Neuronal stem cell (in vitro differentiated cells): ENCODE measurements around the gene RREB1.

Experiments
- DNase-seq: peaks from one replicate; pipeline ENCODE4 v3.0.0-alpha.2; 2013; ENCODE audit warnings: low spot score
- H2AFZ ChIP-seq: one replicate; pipeline ENCODE4 v1.6.1; 2013; ENCODE audit warnings: mild to moderate bottlenecking, low read length, inconsistent platforms
- H2AK5ac ChIP-seq: 2 replicates; pipeline ENCODE4 v1.6.1; 2013; ENCODE audit warnings: low read depth, mild to moderate bottlenecking, inconsistent platforms, low read length, moderate library complexity, mixed read lengths
- H2BK120ac ChIP-seq: 2 replicates; pipeline ENCODE4 v1.6.1; 2013; ENCODE audit warnings: low read depth, mild to moderate bottlenecking, inconsistent platforms, low read length, moderate library complexity, mixed read lengths
- H2BK12ac ChIP-seq: one replicate; pipeline ENCODE4 v1.6.1; 2013; ENCODE audit warnings: low read length, inconsistent platforms
- H2BK15ac ChIP-seq: 2 replicates; pipeline ENCODE4 v1.6.1; 2013; ENCODE audit warnings: mild to moderate bottlenecking, low read length, inconsistent platforms, mixed read lengths
- H2BK5ac ChIP-seq: one replicate; pipeline ENCODE4 v1.6.1; 2013; ENCODE audit warnings: inconsistent platforms, mild to moderate bottlenecking, low read length, moderate library complexity
- H3K14ac ChIP-seq: one replicate; pipeline ENCODE4 v1.6.1; 2013; ENCODE audit warnings: low read length, inconsistent platforms
- H3K18ac ChIP-seq: 2 replicates; pipeline ENCODE4 v1.6.1; 2013; ENCODE audit warnings: low read length, inconsistent platforms
- H3K23ac ChIP-seq: 2 replicates; pipeline ENCODE4 v1.6.1; 2013; ENCODE audit warnings: low read depth, mild to moderate bottlenecking, mixed read lengths, low read length, inconsistent platforms; ENCODE audit not compliant: poor library complexity
- H3K27ac ChIP-seq: replicated peaks from 3 replicates; pipeline ENCODE4 v1.5.1; 2013; ENCODE audit warnings: low read length, inconsistent platforms
- H3K27me3 ChIP-seq, 3 experiments: 2 replicates each; pipeline ENCODE4 v1.6.1; 2013; ENCODE audit warnings: low read length in 3 of 3, mild to moderate bottlenecking in 2 of 3, inconsistent platforms in 1 of 3, low read depth in 1 of 3, mixed read lengths in 1 of 3, moderate library complexity in 1 of 3; ENCODE audit not compliant: control insufficient read depth in 3 of 3, insufficient read depth in 3 of 3
- H3K36me3 ChIP-seq, 2 donors: replicated peaks in 1 of 2; 2 replicates each; pipeline ENCODE4 v1.6.1; 2013; ENCODE audit warnings: low read length in 2 of 2; ENCODE audit not compliant: control insufficient read depth in 2 of 2, insufficient read depth in 2 of 2
- H3K4ac ChIP-seq: 2 replicates; pipeline ENCODE4 v1.6.1; 2013; ENCODE audit warnings: inconsistent platforms, mild to moderate bottlenecking, low read length, moderate library complexity
- H3K4me1 ChIP-seq, 2 donors: 1 replicate in 1 of 2; 2 replicates in 1 of 2; pipeline ENCODE4 v1.6.1; 2013; ENCODE audit warnings: low read length in 2 of 2, low read depth in 1 of 2; ENCODE audit not compliant: control insufficient read depth in 2 of 2, insufficient read depth in 1 of 2
- H3K4me2 ChIP-seq: one replicate; pipeline ENCODE4 v1.6.1; 2013; ENCODE audit warnings: mild to moderate bottlenecking, low read length, inconsistent platforms; ENCODE audit not compliant: insufficient read depth, poor library complexity, severe bottlenecking
- H3K4me3 ChIP-seq, 2 donors: 2 replicates each; pipeline ENCODE4 v1.5.1; 2013; ENCODE audit warnings: low read length in 2 of 2, mild to moderate bottlenecking in 2 of 2, inconsistent platforms in 1 of 2, moderate library complexity in 1 of 2
- H3K79me1 ChIP-seq: one replicate; pipeline ENCODE4 v1.6.1; 2013; ENCODE audit warnings: low read depth, mild to moderate bottlenecking, inconsistent platforms, low read length, moderate library complexity
- H3K9ac ChIP-seq: one replicate; pipeline ENCODE4 v1.6.1; 2013; ENCODE audit warnings: mild to moderate bottlenecking, low read depth, low read length, inconsistent platforms; ENCODE audit not compliant: poor library complexity
- H3K9me3 ChIP-seq, 2 donors: replicated peaks in 1 of 2; 2 replicates each; pipeline versions ENCODE3 to v1.6.1; 2013; ENCODE audit warnings: low read length in 2 of 2, mild to moderate bottlenecking in 2 of 2, inconsistent platforms in 1 of 2, low read depth in 1 of 2, mixed read lengths in 1 of 2, moderate library complexity in 1 of 2; ENCODE audit not compliant: control insufficient read depth in 2 of 2, insufficient read depth in 1 of 2
- H4K8ac ChIP-seq: one replicate; pipeline ENCODE4 v1.6.1; 2013; ENCODE audit warnings: low read depth, mild to moderate bottlenecking, inconsistent platforms, low read length, moderate library complexity
- H4K91ac ChIP-seq: one replicate; pipeline ENCODE4 v1.6.1; 2013; ENCODE audit warnings: low read length, low read depth, mild to moderate bottlenecking, inconsistent platforms; ENCODE audit not compliant: poor library complexity
- WGBS, 2 donors: extraction: QIAGEN DNeasy Blood & Tissue Kit; methylation state at CpG; one replicate each; pipeline ENCODE4 v1.1.7; 2013; ENCODE audit warnings: missing lambda C conversion rate in 2 of 2, mixed read lengths in 1 of 2; ENCODE audit not compliant: insufficient read length in 2 of 2, insufficient replicate concordance in 1 of 2; ENCODE audit errors: extremely low coverage in 2 of 2; 5-methylcytosine and 5-hydroxymethylcytosine counted together

Gene RREB1

DNA sequence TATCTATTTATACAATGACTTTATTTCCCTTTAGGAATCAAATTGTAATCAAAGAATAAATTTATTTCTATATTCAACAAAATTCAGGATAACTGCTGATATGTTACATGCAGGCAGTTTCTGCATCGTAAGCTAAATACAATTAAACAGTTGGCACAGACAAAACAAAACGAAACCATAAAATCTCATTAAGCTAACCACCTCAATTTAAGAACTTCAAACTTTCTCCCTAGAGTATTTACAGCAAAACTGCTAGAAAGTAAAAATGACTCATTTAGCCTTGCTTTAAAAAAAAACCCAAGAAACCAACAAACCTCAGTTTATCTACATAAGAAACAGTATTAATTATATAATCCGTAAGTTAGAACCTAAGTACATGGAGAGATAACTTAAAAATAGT lies 188.2 kb downstream of the RREB1 start:
- no peak overlapping the region for H2BK12ac ChIP-seq
- H2BK5ac ChIP-seq: no peak overlapping the region
- no peak overlapping the region for H4K8ac ChIP-seq
- no peak overlapping the region for H3K23ac ChIP-seq
- no peak overlapping the region for H3K9ac ChIP-seq
- H3K18ac ChIP-seq: no peak overlapping the region
- no peaks in the 10 kb centered on the region for H3K27me3 ChIP-seq
- H3K4me3 ChIP-seq: no peak overlapping the region
- no peak overlapping the region for H3K14ac ChIP-seq
- H3K27ac ChIP-seq: no peak overlapping the region
- peaks cover 2% of the 10 kb centered on the region for H3K79me1 ChIP-seq
- H2AFZ ChIP-seq: no peak overlapping the region
- H3K4me1 ChIP-seq: no peaks in the 10 kb centered on the region
- no peak overlapping the region for H3K4me2 ChIP-seq
- no CpG with 5 or more reads among the region's 3 CpGs for WGBS, 2 donors
- no peak overlapping the region for H2BK120ac ChIP-seq
- peaks cover 19 to 98% of the 10 kb centered on the region in 2 donors for H3K36me3 ChIP-seq
- H3K9me3 ChIP-seq: no peaks in the 10 kb centered on the region
- no peak overlapping the region for H4K91ac ChIP-seq
- no peak overlapping the region for H2BK15ac ChIP-seq
- no peak for DNase-seq
- H2AK5ac ChIP-seq: no peak overlapping the region
- H3K4ac ChIP-seq: no peak overlapping the region

DNA sequence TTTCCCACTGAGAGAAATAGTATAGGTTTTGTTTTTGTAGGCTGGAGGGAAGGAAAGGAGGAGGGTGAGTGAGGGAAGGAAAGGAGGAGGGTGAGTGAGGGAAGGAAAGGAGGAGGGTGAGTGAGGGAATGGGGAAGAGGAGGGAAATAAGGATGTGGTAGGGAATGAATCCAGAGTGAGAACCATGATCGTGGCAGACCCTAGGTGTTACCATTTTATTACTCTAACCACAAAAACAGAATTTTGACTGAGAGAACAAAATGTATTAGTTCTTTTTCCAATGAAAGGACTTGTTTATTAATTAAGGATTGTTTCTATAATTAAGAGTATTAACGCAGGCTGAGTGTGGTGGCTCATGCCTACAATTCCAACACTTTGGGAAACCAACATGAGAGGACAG lies 188.8 kb downstream of the RREB1 start:
- Histone ChIP-seq H3K79me1 (peaks cover 2% of the 10 kb centered on the region), H3K4me2 (no peak overlapping the region), H3K14ac (no peak overlapping the region), H3K23ac (no peak overlapping the region), H4K8ac (no peak overlapping the region), H3K18ac (no peak overlapping the region), H3K9me3 (no peaks in the 10 kb centered on the region), H3K4me3 (no peak overlapping the region), H2BK5ac (no peak overlapping the region), H2BK12ac (no peak overlapping the region), H2BK120ac (no peak overlapping the region), H2AFZ (no peak overlapping the region), H2BK15ac (no peak overlapping the region), H3K27me3 (no peaks in the 10 kb centered on the region), H3K4me1 (no peaks in the 10 kb centered on the region), H4K91ac (no peak overlapping the region), H3K9ac (no peak overlapping the region), H3K27ac (no peak overlapping the region), H3K36me3 (peaks cover 25 to 98% of the 10 kb centered on the region in 2 donors), H2AK5ac (no peak overlapping the region), H3K4ac (no peak overlapping the region)
- DNase-seq: no peak
- WGBS, 2 donors: no CpG with 5 or more reads among the region's 2 CpGs

DNA sequence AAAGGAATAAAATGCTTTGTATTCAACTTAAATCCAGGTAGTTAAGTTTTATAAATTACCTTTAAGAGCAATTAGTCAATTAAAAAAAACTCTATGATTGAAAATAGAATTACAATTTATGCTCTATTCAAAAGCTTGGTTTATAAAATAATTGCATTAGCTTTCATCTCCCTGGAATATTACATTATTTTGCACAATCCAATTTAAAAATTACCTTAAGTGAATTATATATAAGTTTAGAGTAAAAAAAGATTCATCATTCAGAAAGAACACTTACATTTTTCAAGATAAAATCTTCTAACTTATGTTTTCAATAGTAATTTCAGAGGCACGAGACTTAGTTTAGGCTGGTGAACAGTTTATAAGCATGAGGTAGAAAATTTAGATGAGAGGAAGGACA lies 190.4 kb downstream of the RREB1 start:
- WGBS, 2 donors: no CpG with 5 or more reads among the region's 1 CpG

DNA sequence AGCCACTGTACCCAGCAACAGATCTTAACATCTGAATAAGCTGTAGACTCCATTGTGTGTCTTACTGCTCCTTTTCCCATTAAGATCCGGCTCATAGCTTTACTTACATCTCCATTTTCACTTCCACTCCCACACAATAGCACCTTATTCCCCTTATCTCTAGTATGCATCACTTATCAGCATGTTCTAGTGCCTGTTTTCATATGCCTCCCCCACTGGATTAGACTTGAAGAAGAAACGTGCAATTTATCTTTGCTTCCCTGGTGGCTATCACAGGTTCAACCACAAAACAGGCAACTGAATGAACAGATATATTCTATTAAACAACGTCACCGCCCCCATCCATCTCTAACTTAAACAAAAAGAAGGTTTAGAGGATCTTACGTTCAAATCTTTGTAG lies 193.2 kb downstream of the RREB1 start:
- Histone ChIP-seq H3K14ac (no peak overlapping the region), H3K4me3 (no peak overlapping the region), H3K23ac (no peak overlapping the region), H2BK5ac (no peak overlapping the region), H3K9me3 (no peaks in the 10 kb centered on the region), H3K18ac (no peak overlapping the region), H3K27ac (no peak overlapping the region), H3K27me3 (no peaks in the 10 kb centered on the region), H3K79me1 (peaks cover 2% of the 10 kb centered on the region), H3K4me1 (no peaks in the 10 kb centered on the region), H4K8ac (no peak overlapping the region), H2AFZ (no peak overlapping the region), H2AK5ac (no peak overlapping the region), H3K9ac (no peak overlapping the region), H2BK120ac (no peak overlapping the region), H4K91ac (no peak overlapping the region), H3K4me2 (no peak overlapping the region), H3K36me3 (peaks cover 22 to 99% of the 10 kb centered on the region in 2 donors), H2BK12ac (no peak overlapping the region), H3K4ac (no peak overlapping the region), H2BK15ac (no peak overlapping the region)
- no CpG with 5 or more reads among the region's 5 CpGs for WGBS, 2 donors
- DNase-seq: no peak

More for the DNA sequence above, 190.4 kb downstream of the RREB1 start:
- no peak overlapping the region for H3K9ac ChIP-seq
- H2BK15ac ChIP-seq: no peak overlapping the region
- no peak overlapping the region for H3K4me3 ChIP-seq
- no peak overlapping the region for H3K27ac ChIP-seq
- no peak overlapping the region for H2AK5ac ChIP-seq
- H3K23ac ChIP-seq: no peak overlapping the region
- no peak overlapping the region for H3K14ac ChIP-seq
- H4K91ac ChIP-seq: no peak overlapping the region
- no peak overlapping the region for H3K18ac ChIP-seq
- H4K8ac ChIP-seq: no peak overlapping the region
- no peak overlapping the region for H2BK120ac ChIP-seq
- H3K36me3 ChIP-seq: peaks cover 20 to 98% of the 10 kb centered on the region in 2 donors
- H3K27me3 ChIP-seq: no peaks in the 10 kb centered on the region
- H3K9me3 ChIP-seq: no peaks in the 10 kb centered on the region
- H2BK12ac ChIP-seq: no peak overlapping the region
- H3K4ac ChIP-seq: no peak overlapping the region
- H3K4me2 ChIP-seq: no peak overlapping the region
- H2AFZ ChIP-seq: no peak overlapping the region
- H3K79me1 ChIP-seq: peaks cover 2% of the 10 kb centered on the region
- no peaks in the 10 kb centered on the region for H3K4me1 ChIP-seq
- no peak overlapping the region for H2BK5ac ChIP-seq
- DNase-seq: no peak
